ENCODE results near the gene PARVG.

DNA sequence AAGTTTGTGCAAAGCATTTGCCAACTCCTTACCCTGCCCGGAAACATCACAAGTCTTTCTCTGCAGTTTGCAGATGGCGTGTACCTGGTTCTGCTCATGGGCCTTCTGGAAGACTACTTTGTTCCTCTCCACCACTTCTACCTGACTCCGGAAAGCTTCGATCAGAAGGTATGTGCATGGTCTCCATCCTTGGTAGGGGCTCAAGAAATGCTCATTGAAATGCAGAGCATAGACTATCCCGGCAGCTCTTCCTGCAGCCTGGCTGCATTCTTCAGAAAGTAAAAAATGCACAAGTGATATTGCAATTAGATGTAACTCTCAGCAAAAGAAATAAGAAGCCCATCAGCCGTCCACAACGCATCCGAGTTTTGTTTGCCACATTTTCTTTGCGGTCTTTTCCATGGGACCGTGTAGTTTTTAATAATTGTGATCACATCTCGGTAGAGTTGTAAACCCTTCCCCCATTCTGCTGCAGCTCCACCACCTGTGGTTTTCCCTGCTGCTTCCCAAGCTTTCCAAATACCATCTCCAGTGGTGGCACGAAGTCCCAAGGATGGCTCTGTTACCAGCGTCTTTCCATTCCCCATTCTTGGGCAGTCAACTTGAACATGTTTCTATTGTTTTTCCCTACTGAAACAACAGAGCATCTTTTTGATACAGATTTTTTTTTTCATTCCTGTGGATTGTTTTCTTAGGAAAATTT is 22.7 kb upstream of the PARVG start:
- TF ChIP-seq, protein P1, sequence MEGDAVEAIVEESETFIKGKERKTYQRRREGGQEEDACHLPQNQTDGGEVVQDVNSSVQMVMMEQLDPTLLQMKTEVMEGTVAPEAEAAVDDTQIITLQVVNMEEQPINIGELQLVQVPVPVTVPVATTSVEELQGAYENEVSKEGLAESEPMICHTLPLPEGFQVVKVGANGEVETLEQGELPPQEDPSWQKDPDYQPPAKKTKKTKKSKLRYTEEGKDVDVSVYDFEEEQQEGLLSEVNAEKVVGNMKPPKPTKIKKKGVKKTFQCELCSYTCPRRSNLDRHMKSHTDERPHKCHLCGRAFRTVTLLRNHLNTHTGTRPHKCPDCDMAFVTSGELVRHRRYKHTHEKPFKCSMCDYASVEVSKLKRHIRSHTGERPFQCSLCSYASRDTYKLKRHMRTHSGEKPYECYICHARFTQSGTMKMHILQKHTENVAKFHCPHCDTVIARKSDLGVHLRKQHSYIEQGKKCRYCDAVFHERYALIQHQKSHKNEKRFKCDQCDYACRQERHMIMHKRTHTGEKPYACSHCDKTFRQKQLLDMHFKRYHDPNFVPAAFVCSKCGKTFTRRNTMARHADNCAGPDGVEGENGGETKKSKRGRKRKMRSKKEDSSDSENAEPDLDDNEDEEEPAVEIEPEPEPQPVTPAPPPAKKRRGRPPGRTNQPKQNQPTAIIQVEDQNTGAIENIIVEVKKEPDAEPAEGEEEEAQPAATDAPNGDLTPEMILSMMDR (IDR thresholded peaks at IDR 0.05) = no peak
- no peak for TF ChIP-seq POLR2A (IDR thresholded peaks at IDR 0.05)
- no peak for TF ChIP-seq EP300 (IDR thresholded peaks at IDR 0.05)
